PC-9 (cell line): ENCODE measurements around the gene LEPROT. TPM values are rescaled to one million over a fixed set of nuclear protein-coding genes. Genes with fewer than 3 reads are reported as not detected.

Experiments used
- BruUV-seq: library from RNA; stranded (reverse); fragments of 400-500 nt; replicated peaks from 2 replicates; lab custom pipeline; 2021; lab: Mats Ljungman, UMichigan
- CTCF ChIA-PET: fragments of 300-600 bp; sonication (Branson Sonifier 250); formaldehyde crosslinking; loops from one replicate; lab custom pipeline; 2022; ENCODE audit warnings: antibody characterized with exemption; lab: Charles Lee
- POLR2A ChIA-PET: fragments of 300-600 bp; sonication (Branson Sonifier 250); formaldehyde crosslinking; loops from one replicate; lab custom pipeline; 2022; ENCODE audit warnings: antibody characterized with exemption; ENCODE audit not compliant: unreplicated experiment; lab: Charles Lee
- DNase-seq, 2 experiments: peaks; one replicate each; pipeline versions ENCODE4 v3.0.0 to v3.0.0-alpha.2; 2015 to 2022; ENCODE audit warnings: mixed read lengths in 1 of 2
- H2AFZ ChIP-seq: fragments of 200-600 bp; sonication (generic); 2 replicates; pipeline ENCODE4 v1.8.1; 2017; ENCODE audit warnings: antibody characterized with exemption
- H3F3A ChIP-seq: fragments of 200-600 bp; sonication (generic); 2 replicates; pipeline ENCODE4 v1.8.1; 2017; ENCODE audit warnings: antibody characterized with exemption, mild to moderate bottlenecking, low read depth; ENCODE audit not compliant: insufficient read depth
- H3K27ac ChIP-seq: fragments of 200-600 bp; sonication (generic); 2 replicates; pipeline ENCODE4 v1.6.1; 2016; ENCODE audit warnings: mixed run types
- H3K27me3 ChIP-seq: fragments of 200-600 bp; sonication (generic); 2 replicates; pipeline ENCODE4 v1.6.1; 2016; ENCODE audit warnings: low read depth, mixed run types; ENCODE audit not compliant: insufficient read depth
- H3K36me3 ChIP-seq: fragments of 200-600 bp; sonication (generic); 2 replicates; pipeline ENCODE4 v1.6.1; 2016; ENCODE audit warnings: low read depth, mixed run types
- H3K4me1 ChIP-seq: fragments of 200-600 bp; sonication (generic); replicated peaks from 2 replicates; pipeline ENCODE4 v1.6.1; 2016; ENCODE audit warnings: mixed run types; ENCODE audit not compliant: insufficient read depth
- H3K4me2 ChIP-seq: fragments of 200-600 bp; sonication (generic); 2 replicates; pipeline ENCODE4 v1.6.1; 2017; ENCODE audit warnings: mixed run types
- H3K4me3 ChIP-seq: fragments of 200-600 bp; sonication (generic); 2 replicates; pipeline ENCODE4 v1.6.1; 2016; ENCODE audit warnings: mixed run types
- H3K79me2 ChIP-seq: fragments of 200-600 bp; sonication (generic); 2 replicates; pipeline ENCODE4 v1.6.1; 2017; ENCODE audit warnings: low read depth, mixed run types
- H3K9me2 ChIP-seq: fragments of 200-600 bp; sonication (generic); 2 replicates; pipeline ENCODE4 v1.8.1; 2017; ENCODE audit warnings: mild to moderate bottlenecking; ENCODE audit not compliant: insufficient read depth
- H3K9me3 ChIP-seq: fragments of 200-600 bp; sonication (generic); 2 replicates; pipeline ENCODE4 v1.8.1; 2016; ENCODE audit warnings: low read depth; ENCODE audit not compliant: insufficient read depth
- H4K20me1 ChIP-seq: fragments of 200-600 bp; sonication (generic); 2 replicates; pipeline ENCODE4 v1.8.1; 2017; ENCODE audit not compliant: insufficient read depth
- EZH2 ChIP-seq: fragments of 200-600 bp; sonication (generic); IDR thresholded peaks from 2 replicates; pipeline ENCODE4 v1.8.0; 2017; ENCODE audit warnings: antibody characterized with exemption, low read depth
- intact Hi-C: fragments of 100-400 bp; cut with micrococcal nuclease; formaldehyde crosslinking; loops from one replicate; pipeline ENCODE4 v1.10.0; 2022; ENCODE audit not compliant: unreplicated experiment
- total RNA-seq: library from RNA; stranded (reverse); gene quantifications from 2 replicates; pipeline ENCODE4 v1.2.3, GENCODE V29; 2021
- TF ChIP-seq, protein P1 (sequence below): fragments of 200-600 bp; sonication (generic); conservative IDR thresholded peaks from 2 replicates; pipeline ENCODE4 v1.6.1; 2017; ENCODE audit warnings: mixed run types, antibody characterized with exemption, mild to moderate bottlenecking, moderate library complexity

Gene LEPROT
- total RNA-seq, 1 experiment from 2014 or later: 113 TPM

DNA sequence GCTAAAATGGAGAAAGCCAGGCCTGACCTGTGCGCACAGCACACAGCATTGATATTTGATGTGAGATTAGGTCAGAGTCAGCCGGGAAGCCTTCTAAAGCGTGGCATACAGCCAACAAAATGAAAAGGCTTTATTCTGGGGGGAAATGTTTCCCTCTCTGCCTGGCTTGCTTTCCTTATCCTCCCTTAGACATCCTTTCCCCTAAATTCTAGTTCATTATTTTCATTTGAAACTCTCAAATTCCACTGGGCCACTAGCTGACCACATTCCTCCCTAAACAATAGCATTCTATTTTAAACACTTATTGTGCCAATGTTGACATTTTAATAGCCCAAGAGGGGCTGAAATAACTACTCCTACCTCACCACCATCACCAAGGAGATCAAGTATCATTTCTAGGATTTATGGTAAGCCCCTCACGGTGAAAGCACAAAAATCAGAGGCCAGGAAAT lies 49.4 kb downstream of the LEPROT start:
- Histone ChIP-seq H3K27me3 (no peaks in the 10 kb centered on the region), H3K9me2 (no peaks in the 10 kb centered on the region), H3F3A (no peaks in the 10 kb centered on the region), H2AFZ (no peak overlapping the region), H3K36me3 (no peaks in the 10 kb centered on the region), H3K79me2 (no peaks in the 10 kb centered on the region), H3K4me2 (no peak overlapping the region), H3K4me3 (no peak overlapping the region), H3K4me1 (peaks cover 12% of the 10 kb centered on the region), H3K9me3 (no peaks in the 10 kb centered on the region), H3K27ac (no peak overlapping the region), H4K20me1 (no peaks in the 10 kb centered on the region)
- DNase-seq: no peak
- no peak for TF ChIP-seq EZH2
- TF ChIP-seq, protein P1, sequence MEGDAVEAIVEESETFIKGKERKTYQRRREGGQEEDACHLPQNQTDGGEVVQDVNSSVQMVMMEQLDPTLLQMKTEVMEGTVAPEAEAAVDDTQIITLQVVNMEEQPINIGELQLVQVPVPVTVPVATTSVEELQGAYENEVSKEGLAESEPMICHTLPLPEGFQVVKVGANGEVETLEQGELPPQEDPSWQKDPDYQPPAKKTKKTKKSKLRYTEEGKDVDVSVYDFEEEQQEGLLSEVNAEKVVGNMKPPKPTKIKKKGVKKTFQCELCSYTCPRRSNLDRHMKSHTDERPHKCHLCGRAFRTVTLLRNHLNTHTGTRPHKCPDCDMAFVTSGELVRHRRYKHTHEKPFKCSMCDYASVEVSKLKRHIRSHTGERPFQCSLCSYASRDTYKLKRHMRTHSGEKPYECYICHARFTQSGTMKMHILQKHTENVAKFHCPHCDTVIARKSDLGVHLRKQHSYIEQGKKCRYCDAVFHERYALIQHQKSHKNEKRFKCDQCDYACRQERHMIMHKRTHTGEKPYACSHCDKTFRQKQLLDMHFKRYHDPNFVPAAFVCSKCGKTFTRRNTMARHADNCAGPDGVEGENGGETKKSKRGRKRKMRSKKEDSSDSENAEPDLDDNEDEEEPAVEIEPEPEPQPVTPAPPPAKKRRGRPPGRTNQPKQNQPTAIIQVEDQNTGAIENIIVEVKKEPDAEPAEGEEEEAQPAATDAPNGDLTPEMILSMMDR: no peak
- CTCF ChIA-PET: no interaction called here
- no TSS peak for BruUV-seq
- intact Hi-C loops: no loop called here
- POLR2A ChIA-PET: interaction anchor here (0.6 to 0.8 kb wide), 2 partner anchors 46 to 1504 kb away, joined by 8 read pairs; no protein-coding TSS in a partner anchor

DNA sequence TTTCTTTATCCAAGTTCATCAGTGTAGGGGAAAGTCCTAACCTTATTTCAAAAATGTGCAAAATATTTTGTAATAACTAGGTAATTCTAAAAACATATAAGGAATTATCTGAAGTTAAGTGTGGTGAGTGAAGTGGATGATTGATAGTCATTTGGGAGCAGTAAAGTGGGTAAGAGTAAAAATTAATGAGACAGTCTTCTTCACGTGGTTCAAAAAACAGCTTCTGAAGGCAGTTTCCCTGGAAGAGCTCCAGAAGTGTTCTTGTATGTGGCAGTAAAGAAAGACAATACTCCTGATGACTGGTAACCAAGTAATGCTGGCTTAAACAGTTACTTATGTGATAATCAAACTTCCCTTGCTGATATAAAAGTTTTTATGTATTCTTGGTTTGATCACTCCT lies 50.3 kb downstream of the LEPROT start:
- no peaks in the 10 kb centered on the region for H3K79me2 ChIP-seq
- H3K4me3 ChIP-seq: no peak overlapping the region
- TF ChIP-seq, protein P1: no peak
- TF ChIP-seq EZH2: no peak
- H3K27ac ChIP-seq: no peak overlapping the region
- H3K36me3 ChIP-seq: no peaks in the 10 kb centered on the region
- BruUV-seq: no TSS peak
- no peak overlapping the region for H3K4me2 ChIP-seq
- H4K20me1 ChIP-seq: no peaks in the 10 kb centered on the region
- H3F3A ChIP-seq: no peaks in the 10 kb centered on the region
- H2AFZ ChIP-seq: no peak overlapping the region
- no peaks in the 10 kb centered on the region for H3K9me3 ChIP-seq
- DNase-seq: no peak
- no peaks in the 10 kb centered on the region for H3K9me2 ChIP-seq
- intact Hi-C loops: no loop called here
- no peaks in the 10 kb centered on the region for H3K27me3 ChIP-seq
- H3K4me1 ChIP-seq: peaks cover 12% of the 10 kb centered on the region
- CTCF ChIA-PET: no interaction called here
- POLR2A ChIA-PET: no interaction called here

DNA sequence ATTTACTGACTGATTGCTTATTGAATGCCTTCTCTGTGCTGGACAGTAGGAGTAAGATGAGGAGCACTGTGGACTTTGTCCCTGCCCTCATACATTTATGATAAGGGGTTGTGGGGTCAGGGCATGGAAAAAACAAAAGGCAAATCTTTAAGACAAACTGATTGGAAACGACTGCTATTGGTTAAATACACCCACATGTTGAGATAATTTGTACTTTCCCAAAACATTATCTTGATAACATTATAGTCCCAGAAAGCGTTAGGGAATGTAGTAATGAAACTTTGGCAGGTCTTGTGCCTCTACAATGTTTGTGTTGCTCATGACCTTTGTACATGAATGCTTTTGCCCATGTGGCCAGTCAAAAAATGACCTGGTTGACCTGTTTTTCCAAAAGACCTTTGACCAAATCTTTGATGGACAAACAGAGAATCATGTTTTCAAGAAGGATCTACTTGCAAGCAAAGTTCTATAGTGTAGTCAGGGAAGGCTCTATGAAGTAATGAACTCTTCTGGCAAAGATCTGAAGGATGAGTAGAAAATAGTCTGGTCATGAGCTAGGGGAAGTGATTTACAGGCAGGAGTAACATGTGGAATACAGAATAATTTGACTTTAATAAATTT lies 50.9 kb downstream of the LEPROT start:
- Histone ChIP-seq H3K79me2 (no peaks in the 10 kb centered on the region), H3F3A (no peaks in the 10 kb centered on the region), H3K27ac (no peak overlapping the region), H3K9me2 (no peaks in the 10 kb centered on the region), H4K20me1 (no peaks in the 10 kb centered on the region), H3K36me3 (no peaks in the 10 kb centered on the region), H3K9me3 (no peaks in the 10 kb centered on the region), H3K27me3 (no peaks in the 10 kb centered on the region), H2AFZ (no peak overlapping the region), H3K4me1 (peaks cover 12% of the 10 kb centered on the region), H3K4me2 (no peak overlapping the region), H3K4me3 (no peak overlapping the region)
- no peak for TF ChIP-seq EZH2
- TF ChIP-seq, protein P1: no peak
- BruUV-seq: no TSS peak
- intact Hi-C loops: no loop called here
- DNase-seq: no peak
- CTCF ChIA-PET: no interaction called here
- POLR2A ChIA-PET: no interaction called here
